Parathyroid adenoma (tissue), 2 donors: ENCODE data around the gene HES7.
A peak's percentile ranks its signal among the peaks of the same experiment; 100 is the strongest.

Experiments used
- H2AFZ ChIP-seq: fragments of 300-600 bp; sonication (generic); one replicate; pipeline ENCODE4 v1.7.0; 2017; ENCODE audit warnings: antibody characterized with exemption, mild to moderate bottlenecking
- H3K27ac ChIP-seq: fragments of 300-600 bp; sonication (generic); one replicate; pipeline ENCODE4 v1.7.0; 2017
- H3K27me3 ChIP-seq: fragments of 300-600 bp; sonication (generic); one replicate; pipeline ENCODE4 v1.7.0; 2017; ENCODE audit warnings: low read length; ENCODE audit not compliant: control insufficient read depth, insufficient read depth
- H3K36me3 ChIP-seq: fragments of 300-600 bp; sonication (generic); one replicate; pipeline ENCODE4 v1.7.0; 2017; ENCODE audit warnings: low read length; ENCODE audit not compliant: control insufficient read depth, insufficient read depth
- H3K4me1 ChIP-seq: fragments of 300-600 bp; sonication (generic); one replicate; pipeline ENCODE4 v1.7.0; 2017; ENCODE audit warnings: control low read depth
- H3K4me2 ChIP-seq: fragments of 300-600 bp; sonication (generic); one replicate; pipeline ENCODE4 v1.7.0; 2017; ENCODE audit warnings: low read length
- H3K4me3 ChIP-seq: fragments of 300-600 bp; sonication (generic); one replicate; pipeline ENCODE4 v1.7.0; 2017; ENCODE audit warnings: low read depth, low read length
- H3K79me2 ChIP-seq: fragments of 300-600 bp; sonication (generic); one replicate; pipeline ENCODE4 v1.7.0; 2017; ENCODE audit warnings: control low read depth
- H3K9ac ChIP-seq: fragments of 300-600 bp; sonication (generic); one replicate; pipeline ENCODE4 v1.7.0; 2017; ENCODE audit warnings: mild to moderate bottlenecking
- H3K9me3 ChIP-seq: fragments of 300-600 bp; sonication (generic); one replicate; pipeline ENCODE4 v1.7.0; 2017; ENCODE audit warnings: low read length; ENCODE audit not compliant: control insufficient read depth
- TF ChIP-seq, protein P1 (sequence below): fragments of 300-600 bp; sonication (generic); IDR thresholded peaks from one replicate; pipeline ENCODE4 v1.7.0; 2017; ENCODE audit warnings: antibody characterized with exemption, mild to moderate bottlenecking
- donor health status: primary hyperparathyroidism.

Gene HES7

DNA sequence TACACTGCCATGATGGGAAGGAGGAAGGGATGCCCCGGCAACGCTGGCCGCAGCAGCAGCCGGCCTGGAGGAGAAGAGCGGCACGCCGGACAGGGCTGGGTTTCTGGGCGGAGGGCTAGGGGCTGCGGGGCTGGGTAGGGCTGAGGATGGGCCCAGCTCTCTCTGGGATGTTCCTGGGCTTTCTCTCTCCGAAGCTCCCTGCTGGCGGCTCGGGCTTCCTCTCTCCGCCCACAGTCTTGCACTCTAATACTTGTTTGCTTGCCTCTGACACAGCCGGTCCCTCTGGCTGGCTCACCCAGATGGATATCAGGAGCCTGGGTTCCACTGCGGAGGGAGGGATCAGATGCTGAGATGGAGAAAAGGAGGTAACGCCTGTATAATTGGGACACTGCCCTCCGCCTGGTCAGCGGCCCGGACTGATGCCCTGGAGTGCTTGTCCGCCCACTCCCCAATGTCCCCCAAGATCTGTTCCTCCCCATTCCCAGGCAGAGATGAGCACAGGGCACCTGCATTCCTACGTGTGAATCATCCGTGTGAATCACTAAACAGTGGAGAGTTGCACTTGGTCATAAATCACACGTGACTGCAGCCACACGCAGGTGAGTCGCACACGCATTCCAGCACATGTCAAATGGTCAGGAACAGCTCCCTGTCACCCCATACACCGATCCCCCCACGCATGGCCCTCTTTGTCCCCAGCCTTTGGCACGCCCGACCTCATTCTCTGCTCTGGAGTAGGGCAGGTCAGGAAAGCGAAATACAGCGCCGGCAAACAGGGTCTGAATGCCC, 5.7 kb downstream of the HES7 start, which contains the start of gene ALOXE3:
TSS of gene ALOXE3 (minus strand) at position 535 of the 789 bp plus-strand sequence. CDS start at position 11, 524 bp downstream.
- peak within 1 kb of the TSS; percentile 48 for H3K4me3 ChIP-seq
- peaks cover 15% of the 10 kb centered on the region for H3K4me1 ChIP-seq

DNA sequence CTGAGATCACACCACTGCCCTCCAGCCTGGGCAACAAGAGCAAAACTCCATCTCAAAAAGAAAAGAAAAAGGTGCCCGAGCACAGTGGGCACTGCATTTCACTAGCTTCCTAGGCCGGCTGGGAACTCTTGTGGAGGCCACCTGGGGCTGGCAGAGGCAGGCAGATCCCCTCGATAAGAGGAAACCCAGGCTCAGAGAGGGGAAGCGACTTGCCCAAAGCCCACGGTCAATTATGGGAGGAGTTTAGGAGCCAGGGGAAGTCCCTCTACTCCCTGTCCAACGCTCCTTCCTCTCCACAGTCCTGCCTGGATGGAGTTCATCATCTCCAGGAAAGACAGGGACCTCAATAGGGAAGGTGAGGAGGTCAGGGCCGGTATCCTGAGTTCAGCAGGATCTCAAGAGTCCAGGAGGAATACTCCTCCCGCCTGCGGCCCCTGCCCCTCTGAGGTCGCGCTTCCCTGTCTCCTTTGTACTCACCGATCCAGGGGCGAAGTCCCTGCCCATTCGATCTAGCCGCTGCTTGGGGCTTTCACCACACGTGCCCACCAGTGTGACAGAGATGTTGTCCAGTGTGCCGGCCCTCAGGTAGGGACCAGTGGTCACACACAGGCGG, 6.4 kb downstream of the HES7 start:
- H3K4me3 ChIP-seq, result peak overlapping the region; percentile 48
- H3K27me3 ChIP-seq, result peaks cover 2% of the 10 kb centered on the region
- peaks cover 13% of the 10 kb centered on the region for H3K4me1 ChIP-seq

More for the DNA sequence above, 5.7 kb downstream of the HES7 start, which contains the start of gene ALOXE3:
- H3K4me2 ChIP-seq, result peak within 1 kb of the TSS; percentile 82
- H3K9me3 ChIP-seq, result no peaks in the 10 kb centered on the region
- TF ChIP-seq, protein P1, sequence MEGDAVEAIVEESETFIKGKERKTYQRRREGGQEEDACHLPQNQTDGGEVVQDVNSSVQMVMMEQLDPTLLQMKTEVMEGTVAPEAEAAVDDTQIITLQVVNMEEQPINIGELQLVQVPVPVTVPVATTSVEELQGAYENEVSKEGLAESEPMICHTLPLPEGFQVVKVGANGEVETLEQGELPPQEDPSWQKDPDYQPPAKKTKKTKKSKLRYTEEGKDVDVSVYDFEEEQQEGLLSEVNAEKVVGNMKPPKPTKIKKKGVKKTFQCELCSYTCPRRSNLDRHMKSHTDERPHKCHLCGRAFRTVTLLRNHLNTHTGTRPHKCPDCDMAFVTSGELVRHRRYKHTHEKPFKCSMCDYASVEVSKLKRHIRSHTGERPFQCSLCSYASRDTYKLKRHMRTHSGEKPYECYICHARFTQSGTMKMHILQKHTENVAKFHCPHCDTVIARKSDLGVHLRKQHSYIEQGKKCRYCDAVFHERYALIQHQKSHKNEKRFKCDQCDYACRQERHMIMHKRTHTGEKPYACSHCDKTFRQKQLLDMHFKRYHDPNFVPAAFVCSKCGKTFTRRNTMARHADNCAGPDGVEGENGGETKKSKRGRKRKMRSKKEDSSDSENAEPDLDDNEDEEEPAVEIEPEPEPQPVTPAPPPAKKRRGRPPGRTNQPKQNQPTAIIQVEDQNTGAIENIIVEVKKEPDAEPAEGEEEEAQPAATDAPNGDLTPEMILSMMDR, result no peak
- no peaks in the 10 kb centered on the region for H3K79me2 ChIP-seq
- no peaks in the 10 kb centered on the region for H3K36me3 ChIP-seq
- H3K27me3 ChIP-seq, result peaks cover 2% of the 10 kb centered on the region
- H3K9ac ChIP-seq, result no peak within 1 kb of the TSS
- peak within 1 kb of the TSS; percentile 79 for H2AFZ ChIP-seq
- H3K27ac ChIP-seq, result peak within 1 kb of the TSS; percentile 78

DNA sequence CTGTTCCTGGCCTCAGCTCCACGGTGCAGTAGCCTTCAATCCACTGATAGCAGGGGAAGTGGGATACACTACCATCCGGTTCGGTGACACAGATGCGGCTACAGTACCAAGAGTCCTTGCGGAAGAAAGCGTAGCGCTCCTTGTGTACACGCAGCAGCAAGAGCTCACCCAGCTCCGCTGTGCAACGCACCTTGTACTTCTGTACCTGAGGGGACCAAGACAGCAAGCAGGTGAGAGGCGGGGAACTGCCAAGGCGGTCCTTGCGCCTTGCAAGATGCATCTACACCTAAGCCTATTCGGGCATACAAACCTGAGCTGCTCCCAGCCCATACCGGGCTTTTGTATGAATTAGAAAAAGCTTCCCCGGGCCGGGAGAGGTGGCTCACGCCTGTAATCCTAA, 7.1 kb downstream of the HES7 start:
- Histone ChIP-seq H3K27ac (no peak overlapping the region), H3K27me3 (peaks cover 2% of the 10 kb centered on the region), H3K36me3 (no peaks in the 10 kb centered on the region), H3K4me3 (no peak overlapping the region), H2AFZ (no peak overlapping the region), H3K79me2 (no peaks in the 10 kb centered on the region), H3K9me3 (no peaks in the 10 kb centered on the region), H3K4me2 (no peak overlapping the region), H3K4me1 (peaks cover 13% of the 10 kb centered on the region), H3K9ac (no peak overlapping the region)
- TF ChIP-seq, protein P1, result no peak

More for the DNA sequence above, 6.4 kb downstream of the HES7 start:
- Histone ChIP-seq H3K4me2 (peak overlapping the region; percentile 82), H3K9ac (no peak overlapping the region), H2AFZ (peak overlapping the region; percentile 79), H3K79me2 (no peaks in the 10 kb centered on the region), H3K27ac (peak overlapping the region; percentile 78), H3K36me3 (no peaks in the 10 kb centered on the region), H3K9me3 (no peaks in the 10 kb centered on the region)
- TF ChIP-seq, protein P1, result no peak

DNA sequence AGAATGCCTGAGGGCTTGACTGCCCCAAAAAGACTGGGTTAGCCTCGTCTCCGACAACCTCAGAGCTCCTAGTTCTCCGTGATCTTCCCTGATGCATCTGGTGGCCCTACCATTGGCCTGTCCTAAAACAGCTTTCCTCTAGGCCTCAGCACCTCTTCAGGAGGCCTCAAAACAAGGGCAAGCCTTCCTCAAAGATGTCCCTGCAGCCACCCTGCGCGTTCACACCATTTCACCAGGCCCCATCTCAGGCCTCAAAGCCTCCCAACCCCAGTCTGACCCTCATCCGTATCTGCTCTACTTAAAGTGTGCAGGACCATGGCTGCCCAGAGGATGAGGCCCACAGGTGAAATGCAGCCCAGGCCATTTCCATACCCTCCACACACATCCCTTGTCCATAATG, 13.0 kb downstream of the HES7 start:
- H3K4me2 ChIP-seq, result no peak overlapping the region
- no peaks in the 10 kb centered on the region for H3K36me3 ChIP-seq
- TF ChIP-seq, protein P1, result no peak
- H3K9me3 ChIP-seq, result no peaks in the 10 kb centered on the region
- no peaks in the 10 kb centered on the region for H3K4me1 ChIP-seq
- no peak overlapping the region for H3K9ac ChIP-seq
- no peak overlapping the region for H3K4me3 ChIP-seq
- no peak overlapping the region for H3K27ac ChIP-seq
- no peak overlapping the region for H2AFZ ChIP-seq
- H3K79me2 ChIP-seq, result no peaks in the 10 kb centered on the region
- H3K27me3 ChIP-seq, result no peaks in the 10 kb centered on the region
